ENCODE data around the gene CRYBA2. TPM values are rescaled to one million over a fixed set of nuclear protein-coding genes. Genes with fewer than 3 reads are reported as not detected.

Gene CRYBA2
- total and polyA plus RNA-seq, 2 donors (not counting 3 experiments of a cell fraction or from before 2014, with no cell fraction given), result not detected

DNA sequence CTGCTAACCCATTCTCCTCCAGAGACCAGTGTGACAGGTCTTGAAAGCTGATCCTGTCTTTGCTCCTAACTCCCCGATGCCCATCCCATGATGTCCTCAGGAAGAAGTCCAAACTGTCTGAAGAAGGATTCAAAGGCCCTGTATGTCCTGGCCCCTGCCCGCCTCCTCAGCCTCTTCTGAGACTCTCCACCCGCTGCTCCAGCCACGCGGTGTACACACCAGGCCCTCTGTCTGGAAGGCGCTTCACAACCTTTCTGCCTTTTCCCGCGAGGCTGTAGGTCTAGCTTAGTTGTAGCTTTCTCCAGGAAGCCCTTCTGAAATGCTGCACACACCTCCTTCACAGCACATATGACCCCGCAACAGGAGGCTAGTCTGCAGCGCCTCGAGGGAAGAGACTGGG lies 23.5 kb upstream of the CRYBA2 start:
- POLR2A ChIA-PET, result no interaction called here
- Histone ChIP-seq H3K9me1 (replicated peaks; ENCODE audit: control insufficient read depth, extremely low read depth, insufficient read depth, low read length) (no peaks in the 10 kb centered on the region), H3K4me2 (ENCODE audit: insufficient read depth, low read length) (no peak overlapping the region), H4K20me1 (replicated peaks; ENCODE audit: control insufficient read depth, extremely low read depth, insufficient read depth, low read length) (no peaks in the 10 kb centered on the region), H2AFZ (ENCODE audit: low read depth, low read length) (no peak overlapping the region), H3K36me3 (ENCODE audit: control insufficient read depth in 2 of 2, extremely low read depth in 1 of 2, insufficient read depth in 2 of 2, low read length in 2 of 2) (no peaks in the 10 kb centered on the region), H3K4me3 (replicated peaks in 1 of 3; ENCODE audit: insufficient read depth in 1 of 3, low read depth in 1 of 3, low read length in 3 of 3) (no peak overlapping the region), H3K79me2 (ENCODE audit: control insufficient read depth, insufficient read depth, low read length) (no peaks in the 10 kb centered on the region), H3K27me3 (ENCODE audit: control insufficient read depth in 2 of 2, insufficient read depth in 2 of 2, low read length in 2 of 2) (peaks cover 0 to 4% of the 10 kb centered on the region in 2 experiments), H3K27ac (ENCODE audit: insufficient read depth, low read depth, low read length) (no peak overlapping the region), H3K4me1 (ENCODE audit: control insufficient read depth, extremely low read depth, insufficient read depth, low read length) (no peaks in the 10 kb centered on the region), H3K9ac (replicated peaks; ENCODE audit: extremely low read depth, insufficient read depth, low read length) (no peak overlapping the region), H3K9me3 (replicated peaks; ENCODE audit: control insufficient read depth, insufficient read depth, low read length) (no peaks in the 10 kb centered on the region)
- CTCF ChIA-PET, result interaction anchor here (1.4 to 2.9 kb wide), 3 partner anchors 13 to 37 kb away, joined by 3 to 17 read pairs (median 8); no protein-coding TSS in a partner anchor
- FAIRE-seq (no peak), DNase-seq (ENCODE audit: low read depth, low spot score) (no peak)
- dilution Hi-C loops (cut with MboI; ENCODE audit: extremely low pct_ligation_motif_present, low sequenced_read_pairs), result no loop called here
- TF ChIP-seq FOS (IDR thresholded peaks at IDR 0.05; ENCODE audit: borderline replicate concordance, insufficient read depth, low read length) (no peak), POLR2AphosphoS5 (IDR thresholded peaks at IDR 0.05; ENCODE audit: insufficient read depth, low read depth, low read length) (no peak), EZH2 (IDR thresholded peaks at IDR 0.05; ENCODE audit: borderline replicate concordance, low read depth, low read length, severe bottlenecking) (no peak), MAX (IDR thresholded peaks at IDR 0.05; ENCODE audit: insufficient read depth, insufficient read length) (no peak), MYC (IDR thresholded peaks at IDR 0.05; ENCODE audit: low read depth, low read length) (no peak), JUN (IDR thresholded peaks at IDR 0.05; ENCODE audit: borderline replicate concordance, insufficient read depth, insufficient read length, low read depth) (no peak), POLR2A (IDR thresholded peaks at IDR 0.05; ENCODE audit: low read depth, low read length) (no peak), GATA2 (IDR thresholded peaks at IDR 0.05; ENCODE audit: insufficient read depth, insufficient read length, low read depth, low read length) (no peak)
- TF ChIP-seq, protein P1, sequence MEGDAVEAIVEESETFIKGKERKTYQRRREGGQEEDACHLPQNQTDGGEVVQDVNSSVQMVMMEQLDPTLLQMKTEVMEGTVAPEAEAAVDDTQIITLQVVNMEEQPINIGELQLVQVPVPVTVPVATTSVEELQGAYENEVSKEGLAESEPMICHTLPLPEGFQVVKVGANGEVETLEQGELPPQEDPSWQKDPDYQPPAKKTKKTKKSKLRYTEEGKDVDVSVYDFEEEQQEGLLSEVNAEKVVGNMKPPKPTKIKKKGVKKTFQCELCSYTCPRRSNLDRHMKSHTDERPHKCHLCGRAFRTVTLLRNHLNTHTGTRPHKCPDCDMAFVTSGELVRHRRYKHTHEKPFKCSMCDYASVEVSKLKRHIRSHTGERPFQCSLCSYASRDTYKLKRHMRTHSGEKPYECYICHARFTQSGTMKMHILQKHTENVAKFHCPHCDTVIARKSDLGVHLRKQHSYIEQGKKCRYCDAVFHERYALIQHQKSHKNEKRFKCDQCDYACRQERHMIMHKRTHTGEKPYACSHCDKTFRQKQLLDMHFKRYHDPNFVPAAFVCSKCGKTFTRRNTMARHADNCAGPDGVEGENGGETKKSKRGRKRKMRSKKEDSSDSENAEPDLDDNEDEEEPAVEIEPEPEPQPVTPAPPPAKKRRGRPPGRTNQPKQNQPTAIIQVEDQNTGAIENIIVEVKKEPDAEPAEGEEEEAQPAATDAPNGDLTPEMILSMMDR (IDR thresholded peaks at IDR 0.05; ENCODE audit: extremely low read depth in 1 of 2, insufficient read depth in 1 of 2, low read depth in 1 of 2, low read length in 2 of 2), result no peak
- no TSS peak for BruUV-seq (replicated peaks)
- intact Hi-C loops (cut with micrococcal nuclease), result no loop called here
